Middle frontal gyrus (tissue), 1 donor: ENCODE results near the gene TBC1D3K.
"Not testable (repeated sequence)": the region's sequence is repeated elsewhere in the genome, so short reads cannot be mapped to it uniquely, and the experiment has no call there.

ENCODE experiments used
- DNase-seq: peaks from one replicate; pipeline ENCODE4 v3.0.0-alpha.2; 2015; ENCODE audit warnings: low spot score; ENCODE audit errors: extremely low spot score

The TBC1D3K gene

GRCh38 chr17:37924115-37924514, at the start of gene TBC1D3K:
TBC1D3K (plus strand) TSS chr17:37924415; CDS start chr17:37926000, 1,585 bp downstream.
- not testable (repeated sequence) for DNase-seq

- DNase-seq = no peak
These were observed 39.7 kb upstream of the TBC1D3K start for GRCh38 chr17:37884516-37884915.

- no peak for DNase-seq
These were observed 39.1 kb upstream of the TBC1D3K start for GRCh38 chr17:37885136-37885535.

GRCh38 chr17:37888881-37889280, 35.3 kb upstream of the TBC1D3K start:
- no peak for DNase-seq

GRCh38 chr17:37896961-37897360, 27.3 kb upstream of the TBC1D3K start:
- DNase-seq = not testable (repeated sequence)
